ENCODE results near the gene USP33. TPM values are rescaled to one million over a fixed set of nuclear protein-coding genes. Genes with fewer than 3 reads are reported as not detected.

Gene USP33
- total RNA-seq, 1 experiment from 2014 or later: 36.1 TPM

- Mint-ChIP-seq H3K36me3 (ENCODE audit: insufficient read depth, unreplicated experiment) (peaks cover 6% of the 10 kb centered on the region), H3K27me3 (ENCODE audit: insufficient read depth, unreplicated experiment) (no peaks in the 10 kb centered on the region), H3K4me3 (ENCODE audit: unreplicated experiment) (no peak overlapping the region), H3K4me1 (ENCODE audit: low read depth, unreplicated experiment) (no peaks in the 10 kb centered on the region), H3K27ac (ENCODE audit: unreplicated experiment) (no peak overlapping the region), H3K9me3 (ENCODE audit: unreplicated experiment) (no peaks in the 10 kb centered on the region)
- intact Hi-C loops (cut with micrococcal nuclease; ENCODE audit: unreplicated experiment): no loop called here
- ChIA-PET POLR2A (no interaction called here), CTCF (no interaction called here)
- no TSS peak for BruUV-seq (replicated peaks)
- Histone ChIP-seq H3K4me1 (0 out of 2 replicates have a peak, but pooled peaks cover 2% of the 10 kb centered on the region), H3K27me3 (replicated peaks; ENCODE audit: control insufficient read depth, insufficient read depth, low read length) (no peaks in the 10 kb centered on the region), H3K9me3 (no peaks in the 10 kb centered on the region), H3K4me3 (ENCODE audit: low read depth, low read length) (no peak overlapping the region), H3K36me3 (ENCODE audit: control insufficient read depth, insufficient read depth, low read length) (no peaks in the 10 kb centered on the region)
- TF ChIP-seq CTCF (IDR thresholded peaks at IDR 0.05; ENCODE audit: insufficient read depth in 1 of 2, low read depth in 1 of 2, low read length in 1 of 2, severe bottlenecking in 1 of 2, unreplicated experiment in 1 of 2): no peak
- DNase-seq: no peak
These were observed 98.0 kb downstream of the USP33 start for GRCh38 chr1:77661696-77662095.

- DNase-seq: no peak
- CTCF ChIA-PET: no interaction called here
- H3K4me1 ChIP-seq: no peaks in the 10 kb centered on the region
- no peaks in the 10 kb centered on the region for H3K9me3 Mint-ChIP-seq (ENCODE audit: unreplicated experiment)
- no peaks in the 10 kb centered on the region for H3K4me1 Mint-ChIP-seq (ENCODE audit: low read depth, unreplicated experiment)
- no peak overlapping the region for H3K4me3 Mint-ChIP-seq (ENCODE audit: unreplicated experiment)
- BruUV-seq (replicated peaks): no TSS peak
- H3K27me3 ChIP-seq (replicated peaks; ENCODE audit: control insufficient read depth, insufficient read depth, low read length): no peaks in the 10 kb centered on the region
- H3K27ac Mint-ChIP-seq (ENCODE audit: unreplicated experiment): no peak overlapping the region
- no peaks in the 10 kb centered on the region for H3K36me3 ChIP-seq (ENCODE audit: control insufficient read depth, insufficient read depth, low read length)
- TF ChIP-seq CTCF (IDR thresholded peaks at IDR 0.05; ENCODE audit: insufficient read depth in 1 of 2, low read depth in 1 of 2, low read length in 1 of 2, severe bottlenecking in 1 of 2, unreplicated experiment in 1 of 2): no peak
- H3K4me3 ChIP-seq (ENCODE audit: low read depth, low read length): no peak overlapping the region
- no peaks in the 10 kb centered on the region for H3K27me3 Mint-ChIP-seq (ENCODE audit: insufficient read depth, unreplicated experiment)
- POLR2A ChIA-PET: no interaction called here
- H3K36me3 Mint-ChIP-seq (ENCODE audit: insufficient read depth, unreplicated experiment): peaks cover 6% of the 10 kb centered on the region
- H3K9me3 ChIP-seq: no peaks in the 10 kb centered on the region
- intact Hi-C loops (cut with micrococcal nuclease; ENCODE audit: unreplicated experiment): no loop called here
These were observed 99.6 kb downstream of the USP33 start for GRCh38 chr1:77659879-77660593.

- Mint-ChIP-seq H3K36me3 (ENCODE audit: insufficient read depth, unreplicated experiment) (peaks cover 6% of the 10 kb centered on the region), H3K27ac (ENCODE audit: unreplicated experiment) (no peak overlapping the region), H3K4me3 (ENCODE audit: unreplicated experiment) (no peak overlapping the region), H3K4me1 (ENCODE audit: low read depth, unreplicated experiment) (no peaks in the 10 kb centered on the region), H3K27me3 (ENCODE audit: insufficient read depth, unreplicated experiment) (no peaks in the 10 kb centered on the region), H3K9me3 (ENCODE audit: unreplicated experiment) (no peaks in the 10 kb centered on the region)
- Histone ChIP-seq H3K27me3 (replicated peaks; ENCODE audit: control insufficient read depth, insufficient read depth, low read length) (no peaks in the 10 kb centered on the region), H3K4me1 (no peaks in the 10 kb centered on the region), H3K4me3 (ENCODE audit: low read depth, low read length) (no peak overlapping the region), H3K36me3 (ENCODE audit: control insufficient read depth, insufficient read depth, low read length) (no peaks in the 10 kb centered on the region), H3K9me3 (no peaks in the 10 kb centered on the region)
- DNase-seq: no peak
- POLR2A ChIA-PET: interaction anchor here (0.6 kb wide), 1 partner anchor 14 kb away, joined by 5 read pairs; no protein-coding TSS in a partner anchor
- CTCF ChIA-PET: no interaction called here
- intact Hi-C loops (cut with micrococcal nuclease; ENCODE audit: unreplicated experiment): no loop called here
- no peak for TF ChIP-seq CTCF (IDR thresholded peaks at IDR 0.05; ENCODE audit: insufficient read depth in 1 of 2, low read depth in 1 of 2, low read length in 1 of 2, severe bottlenecking in 1 of 2, unreplicated experiment in 1 of 2)
- no TSS peak for BruUV-seq (replicated peaks)
These were observed 101.4 kb downstream of the USP33 start for GRCh38 chr1:77658271-77658670.
